ENCODE data around the gene FAM20B. TPM values are rescaled to one million over a fixed set of nuclear protein-coding genes. Genes with fewer than 3 reads are reported as not detected.

FAM20B gene
- total RNA-seq, 1 donor from 2014 or later = 69.9 TPM

DNA sequence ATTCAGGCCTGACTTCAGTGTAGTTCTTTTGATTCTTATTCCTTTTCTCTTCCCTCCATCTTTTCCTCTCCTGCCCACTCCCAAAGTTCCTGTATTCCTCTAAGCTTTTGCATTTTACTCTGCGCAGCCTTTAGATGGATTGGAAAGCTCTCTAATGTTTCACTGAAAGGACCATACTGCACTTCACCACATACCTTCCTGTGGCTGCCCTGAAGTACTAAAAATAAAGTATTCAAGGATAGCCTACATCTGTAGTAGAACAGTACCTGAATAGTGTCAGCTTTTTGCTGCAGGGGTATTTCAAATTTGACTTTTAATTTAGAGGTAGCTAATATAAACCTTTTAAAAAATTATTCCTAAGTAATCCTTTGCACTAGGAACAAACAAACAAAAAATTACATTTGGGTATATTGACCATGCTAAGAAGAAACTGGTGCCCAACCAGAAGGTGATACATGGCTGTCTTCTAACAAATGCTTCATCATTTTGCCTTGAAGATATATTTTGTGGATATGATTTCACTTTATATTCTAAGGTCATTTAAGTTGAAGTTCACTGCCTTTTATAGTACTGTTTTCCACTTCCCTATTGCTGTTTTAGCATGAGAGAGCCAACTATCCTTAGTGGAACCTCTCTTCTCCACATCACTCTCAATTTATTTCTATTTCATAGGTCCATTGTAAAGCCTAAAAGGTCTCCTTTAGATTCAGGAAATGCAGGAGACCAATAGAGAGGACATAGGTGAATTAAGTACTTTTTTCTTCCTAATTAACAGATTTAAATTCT is 22.8 kb downstream of the FAM20B start:
- no peak for DNase-seq (ENCODE audit: low spot score)

DNA sequence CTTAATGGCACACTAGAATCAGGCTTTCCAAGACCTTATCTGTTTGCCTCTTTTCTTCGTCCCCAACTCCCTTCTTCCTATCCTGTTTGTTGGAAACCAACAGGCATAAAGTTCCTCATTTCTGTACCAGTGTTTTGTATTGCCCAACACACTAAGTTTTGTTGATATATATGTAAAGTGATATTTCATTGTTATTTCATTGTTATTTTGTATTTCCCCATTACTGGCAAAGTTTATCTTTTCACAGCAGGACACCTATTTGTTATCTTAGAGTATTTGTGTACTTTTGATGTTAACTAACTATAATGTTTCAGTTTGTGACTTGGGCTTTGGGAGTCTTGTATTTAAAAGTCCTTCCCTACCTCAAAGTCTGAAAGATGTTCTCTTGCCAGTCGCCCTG is 27.1 kb downstream of the FAM20B start:
- DNase-seq (ENCODE audit: low spot score) = no peak

DNA sequence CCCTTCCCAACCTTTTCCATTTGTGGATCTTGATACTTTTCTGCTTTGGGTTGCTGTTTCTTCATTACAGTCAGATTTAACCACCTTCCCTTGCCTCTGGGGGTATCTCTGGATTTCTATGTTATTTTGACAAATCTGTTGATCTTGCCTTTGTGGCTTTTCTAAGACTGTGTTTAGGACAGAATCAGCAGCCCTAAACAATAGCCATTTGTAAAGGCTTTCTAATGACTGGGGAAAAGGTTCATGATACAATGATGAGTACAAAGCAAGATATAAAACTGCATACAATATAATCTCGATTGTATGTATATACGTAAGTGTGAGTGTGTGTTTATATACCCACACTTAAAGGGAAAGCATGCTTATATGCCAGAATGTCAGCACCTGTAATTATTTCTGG is 27.8 kb downstream of the FAM20B start:
- DNase-seq (ENCODE audit: low spot score) = no peak

DNA sequence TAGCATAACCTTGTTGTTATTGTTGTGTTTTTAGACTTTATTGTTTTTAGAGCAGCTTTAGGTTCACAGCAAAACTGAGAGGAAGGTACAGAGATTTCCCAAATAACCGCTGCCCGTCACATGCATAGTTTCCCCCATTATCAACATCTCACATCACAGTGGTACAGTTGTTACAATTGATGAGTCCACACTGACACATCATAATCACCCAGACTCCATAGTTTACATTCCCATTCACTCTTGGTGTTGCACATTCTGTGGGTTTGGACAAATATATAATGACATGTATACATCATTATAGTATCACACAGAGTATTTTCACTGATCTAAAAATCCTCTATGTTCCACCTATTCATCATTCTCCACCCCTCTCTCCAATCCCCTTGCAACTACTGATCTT is 30.2 kb downstream of the FAM20B start:
- DNase-seq (ENCODE audit: low spot score) = no peak

DNA sequence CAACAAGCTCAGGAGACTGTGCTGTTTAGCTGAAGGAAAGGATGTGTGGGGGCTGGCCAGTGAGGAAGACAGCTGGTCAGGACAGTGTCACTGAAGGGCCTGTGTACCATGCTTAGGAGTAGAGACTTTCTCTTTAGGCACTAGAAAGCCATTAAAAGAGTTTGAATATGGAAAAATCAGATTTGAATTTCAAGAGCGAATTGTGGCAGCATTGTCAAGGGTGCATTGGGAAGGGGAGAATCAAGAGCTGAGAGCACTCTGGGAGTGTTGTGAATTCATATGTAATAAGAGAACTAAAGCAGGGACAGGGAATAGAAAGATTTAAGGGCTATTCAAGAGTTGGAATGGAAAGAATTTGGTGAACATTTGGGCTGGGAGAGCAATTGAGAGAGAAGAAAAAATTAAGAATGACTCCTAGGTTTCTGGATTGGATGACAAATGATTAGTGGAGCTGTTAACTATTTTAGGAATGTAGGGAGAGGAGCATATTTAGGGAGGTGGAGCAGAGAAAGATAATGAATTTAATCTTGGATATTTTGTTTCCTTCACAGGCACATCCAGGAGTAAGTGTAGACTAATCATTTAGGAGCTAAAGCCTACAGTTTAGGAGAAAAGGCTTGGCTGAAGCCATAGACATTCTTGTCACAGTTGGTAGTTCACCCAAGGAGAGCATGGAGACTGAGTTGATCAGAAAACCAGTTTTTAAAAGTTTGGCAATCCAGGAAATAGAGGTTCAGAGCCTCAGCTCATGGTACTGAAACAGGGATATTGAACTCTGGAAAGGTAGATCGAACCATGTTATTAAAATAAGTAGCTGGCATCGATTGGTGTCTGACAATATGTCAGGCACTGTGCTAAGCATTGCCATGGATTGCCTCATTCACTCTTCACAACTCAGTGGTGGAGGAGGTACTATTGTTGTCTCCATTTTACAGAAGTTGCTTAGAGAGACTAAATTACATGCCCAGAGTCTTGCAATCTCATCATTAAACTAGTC is 33.1 kb downstream of the FAM20B start:
- DNase-seq (ENCODE audit: low spot score) = no peak

DNA sequence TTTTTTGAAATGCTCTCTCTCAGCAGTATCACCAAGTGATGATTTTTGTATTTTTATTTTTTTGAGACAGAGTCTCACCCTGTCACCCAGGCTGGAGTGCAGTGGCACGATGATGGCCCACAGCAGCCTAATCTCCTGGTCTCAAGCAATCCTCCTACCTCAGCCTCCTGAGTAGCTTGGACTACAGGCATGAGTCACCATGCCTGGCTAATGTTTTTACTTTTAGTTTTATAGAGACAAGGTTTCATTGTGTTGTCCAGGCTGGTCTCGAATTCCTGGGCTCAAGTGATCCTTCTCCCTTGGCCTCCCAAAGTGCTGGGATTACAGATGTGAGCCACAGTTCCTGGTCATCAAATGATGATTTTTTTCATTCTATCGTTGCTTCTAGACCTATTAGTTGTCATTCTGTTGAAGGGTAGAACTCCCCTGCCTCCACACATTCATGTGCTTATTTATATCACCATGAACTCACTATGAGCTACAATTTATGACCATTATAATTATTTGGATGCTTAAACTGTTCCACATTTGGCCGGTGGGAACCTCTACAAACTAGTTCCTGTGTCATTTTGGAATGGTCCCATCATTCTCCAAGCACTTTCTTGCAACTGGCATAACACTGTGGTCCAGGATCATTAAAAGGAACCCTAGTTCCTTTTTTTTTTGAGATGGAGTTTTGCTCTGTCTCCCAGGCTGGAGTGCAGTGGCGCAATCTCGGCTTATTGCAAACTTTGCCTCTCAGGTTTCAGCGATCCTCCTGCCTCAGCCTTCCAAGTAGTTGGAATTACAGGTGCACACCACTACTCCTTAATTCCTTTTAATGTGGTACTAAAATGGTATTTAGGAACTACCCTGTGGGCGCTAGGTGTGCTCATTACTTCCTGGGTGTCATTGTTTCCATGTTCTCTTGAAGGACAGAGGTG is 35.9 kb downstream of the FAM20B start:
- no peak for DNase-seq (ENCODE audit: low spot score)

DNA sequence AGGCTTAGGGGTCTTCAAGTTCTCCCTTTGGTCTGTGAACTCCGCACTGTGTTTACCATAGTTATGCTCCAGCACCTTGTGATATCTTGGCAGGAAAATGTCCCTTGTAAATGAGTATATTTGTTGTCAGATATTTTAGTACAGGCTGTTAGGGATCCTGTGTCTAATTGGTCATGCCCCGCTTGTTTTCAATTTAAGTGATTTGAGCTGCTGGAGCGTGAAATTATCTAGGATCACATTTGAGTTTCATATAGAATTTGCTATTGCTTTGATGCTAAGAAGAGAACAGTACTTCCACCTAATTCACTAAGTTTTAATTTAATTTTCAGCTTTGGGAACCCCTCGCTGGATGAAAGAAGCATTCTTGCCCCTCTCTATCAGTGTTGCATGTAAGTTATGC is 40.8 kb downstream of the FAM20B start:
- DNase-seq (ENCODE audit: low spot score) = no peak

DNA sequence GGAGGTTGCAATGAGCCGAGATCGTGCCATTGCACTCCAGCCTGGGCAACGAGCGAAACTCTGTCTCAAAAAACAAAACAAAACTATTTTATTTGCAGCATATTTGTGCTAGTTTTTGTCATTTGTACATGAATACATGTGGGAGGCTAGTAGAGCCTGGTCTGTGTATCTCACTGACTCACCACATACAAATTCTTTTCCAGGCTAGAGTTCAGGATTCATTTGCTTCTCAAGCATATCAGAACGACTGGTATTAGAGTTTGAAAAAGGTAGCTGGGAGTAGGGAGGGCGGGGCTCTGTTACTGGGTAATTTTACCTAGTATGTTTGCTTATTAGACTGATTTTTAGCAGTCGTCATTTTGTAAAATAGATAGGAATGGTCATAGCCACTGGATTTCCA is 51.7 kb downstream of the FAM20B start:
- no peak for DNase-seq (ENCODE audit: low spot score)

DNA sequence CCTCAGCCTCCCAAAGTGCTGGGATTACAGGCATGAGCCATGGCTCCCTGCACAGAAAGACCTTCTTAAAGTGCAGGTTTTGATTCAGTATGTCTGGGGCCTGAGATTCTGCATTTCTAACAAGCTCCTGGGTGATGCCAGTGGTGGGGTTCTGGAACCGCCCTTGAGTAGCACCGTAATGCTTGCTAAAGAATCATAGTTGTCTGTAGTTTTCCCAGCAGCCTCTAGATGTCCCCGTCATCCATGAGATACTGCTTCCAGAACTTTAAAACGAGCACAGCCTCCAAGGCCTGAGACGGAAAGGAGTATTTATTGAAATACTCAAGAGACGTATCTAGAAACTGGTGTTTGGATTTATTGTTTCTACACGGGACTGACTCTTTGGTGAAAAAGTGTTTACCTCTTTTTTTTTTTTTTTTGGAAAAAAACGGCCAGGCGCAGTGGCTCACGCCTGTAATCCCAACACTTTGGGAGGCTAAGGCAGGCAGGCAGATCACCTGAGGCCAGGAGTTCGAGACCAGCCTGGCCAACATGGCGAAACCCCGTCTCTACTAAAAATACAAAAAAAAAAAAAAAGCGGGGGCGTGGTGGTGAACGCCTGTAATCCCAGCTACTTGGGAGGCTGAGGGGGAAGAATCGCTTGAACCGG is 53.5 kb downstream of the FAM20B start:
- DNase-seq (ENCODE audit: low spot score) = peak; percentile 68

DNA sequence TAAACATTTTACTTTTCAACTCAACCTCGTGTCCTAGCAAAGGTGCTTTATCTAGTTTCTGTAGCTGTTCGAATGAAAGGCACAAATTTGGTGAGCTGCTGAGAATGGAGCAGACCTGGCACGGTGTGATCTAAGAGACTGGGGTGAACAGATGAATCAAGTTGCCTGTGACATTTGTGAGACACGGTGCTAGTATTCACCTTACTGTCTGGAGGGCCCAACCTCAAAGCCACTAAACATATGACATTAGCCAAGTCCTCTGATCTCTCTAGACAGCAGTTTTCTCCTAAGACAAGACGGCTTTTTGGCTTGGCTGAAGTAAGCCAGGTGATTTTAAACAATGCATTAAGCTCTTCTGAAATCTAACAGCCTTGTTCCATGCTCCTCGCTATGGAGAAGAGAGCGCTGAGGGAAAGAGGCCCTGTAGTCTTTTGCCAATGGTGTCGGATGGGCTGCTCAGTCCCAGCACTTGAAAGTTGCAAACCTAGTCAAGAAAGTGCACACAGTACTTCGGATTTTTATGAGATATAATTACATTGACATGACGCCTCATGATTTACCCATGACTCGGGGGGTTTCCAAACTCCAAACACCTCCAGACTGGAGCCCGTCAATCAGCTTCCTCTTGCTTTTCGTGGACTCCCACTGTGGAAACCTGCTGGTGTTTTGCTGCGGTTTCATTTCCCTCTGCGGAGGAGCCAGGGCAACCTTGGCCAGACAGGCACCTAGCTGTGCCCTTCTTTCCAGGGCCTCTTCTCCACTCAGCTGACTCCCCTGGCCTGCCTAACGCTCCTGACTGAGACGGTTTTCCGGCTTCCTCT is 55.4 kb downstream of the FAM20B start:
- DNase-seq (ENCODE audit: low spot score) = no peak

DNA sequence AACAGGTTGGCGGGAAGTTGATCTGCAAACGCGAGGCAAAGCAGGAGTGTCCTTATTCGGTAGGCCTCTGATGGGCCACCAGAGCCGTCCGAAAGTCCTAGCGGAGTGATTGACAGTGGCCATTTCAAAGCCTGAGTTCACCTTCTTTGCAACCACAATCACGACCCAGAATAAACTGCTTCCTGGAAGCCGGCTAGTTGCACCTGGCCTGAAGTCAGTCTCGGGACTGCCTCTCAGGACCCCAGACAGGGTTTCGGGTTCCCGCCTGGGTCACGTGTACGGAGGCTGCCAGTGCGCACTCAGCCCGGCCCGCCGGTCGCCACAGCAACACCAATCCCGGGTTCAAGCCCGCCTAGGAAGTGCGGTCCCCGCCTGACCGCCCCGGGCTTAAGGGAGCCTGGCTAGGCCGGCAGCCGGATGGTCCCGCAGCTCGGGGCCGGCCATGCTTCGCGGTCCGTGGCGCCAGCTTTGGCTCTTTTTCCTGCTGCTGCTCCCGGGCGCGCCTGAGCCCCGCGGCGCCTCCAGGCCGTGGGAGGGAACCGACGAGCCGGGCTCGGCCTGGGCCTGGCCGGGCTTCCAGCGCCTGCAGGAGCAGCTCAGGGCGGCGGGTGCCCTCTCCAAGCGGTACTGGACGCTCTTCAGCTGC is 56.1 kb downstream of the FAM20B start, which contains the start of gene TOR3A:
TOR3A (plus strand) TSS at position 384 of the 646 bp plus-strand sequence; CDS start at position 443, 59 bp downstream.
- DNase-seq (ENCODE audit: low spot score) = peak; percentile 95

DNA sequence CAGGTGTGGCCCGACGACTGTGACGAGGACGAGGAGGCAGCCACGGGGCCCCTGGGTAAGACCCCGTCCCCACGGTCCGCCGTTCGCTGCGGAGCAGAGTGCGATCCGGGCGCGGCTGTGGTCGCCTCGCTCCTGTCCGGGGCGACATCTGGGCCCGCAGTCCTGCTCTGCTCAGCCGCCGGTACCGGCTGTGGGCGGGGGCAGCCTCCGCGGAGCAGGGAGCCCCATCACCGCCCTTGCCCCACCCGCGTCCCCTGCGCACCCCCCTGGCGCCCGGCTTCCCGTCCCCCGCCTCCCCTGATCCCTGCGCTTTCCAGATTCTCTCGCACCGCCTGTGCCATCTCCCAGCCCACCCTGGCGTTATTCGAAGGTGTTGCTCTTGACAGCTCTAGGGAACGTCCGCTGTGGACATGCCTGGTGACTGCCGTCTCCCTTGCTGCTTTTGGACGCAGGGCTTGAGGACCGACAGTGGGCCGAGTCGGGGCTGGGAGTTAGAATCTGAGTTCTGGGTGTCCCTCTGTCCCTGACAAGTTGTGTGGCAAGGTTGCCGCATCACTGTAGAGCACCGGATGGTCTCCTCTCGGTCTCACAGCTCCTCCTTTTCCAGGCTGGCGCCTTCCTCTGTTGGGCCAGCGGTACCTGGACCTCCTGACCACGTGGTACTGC is 56.8 kb downstream of the FAM20B start:
- DNase-seq (ENCODE audit: low spot score) = no peak

DNA sequence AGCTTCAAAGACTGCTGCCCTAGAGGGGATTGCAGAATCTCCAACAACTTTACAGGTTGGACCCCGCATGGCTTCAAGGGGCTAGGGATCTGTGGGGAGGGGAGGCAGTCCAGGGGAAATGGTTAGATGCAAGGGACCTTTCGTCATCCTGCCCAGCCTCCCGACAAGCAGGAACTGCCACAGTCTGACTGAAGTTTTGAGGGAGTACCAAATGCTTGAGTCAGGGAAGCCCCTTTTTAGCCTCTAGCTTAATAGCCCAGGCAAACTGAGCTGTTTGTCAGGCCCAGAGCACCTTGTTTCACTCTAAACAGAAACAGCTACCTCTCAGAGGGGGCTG is 57.3 kb downstream of the FAM20B start:
- no peak for DNase-seq (ENCODE audit: low spot score)

DNA sequence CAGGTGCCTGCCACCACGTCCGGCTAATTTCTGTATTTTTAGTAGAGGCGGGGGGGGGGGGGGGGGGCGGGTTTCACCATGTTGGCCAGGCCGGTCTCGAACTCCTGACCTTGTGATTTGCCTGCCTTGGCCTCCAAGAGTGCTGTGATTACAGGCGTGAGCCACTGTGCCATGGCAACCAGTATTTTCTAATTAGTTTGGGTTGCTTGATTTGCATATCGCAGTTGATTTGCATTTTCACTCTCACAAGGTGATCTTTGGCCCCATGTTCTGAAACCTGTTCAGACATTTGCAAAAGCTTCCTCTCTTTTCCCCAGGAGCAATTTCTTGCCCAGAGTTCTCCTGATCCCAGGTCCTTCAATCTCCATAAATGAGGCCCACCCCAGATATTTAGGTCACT is 57.8 kb downstream of the FAM20B start:
- no peak for DNase-seq (ENCODE audit: low spot score)

DNA sequence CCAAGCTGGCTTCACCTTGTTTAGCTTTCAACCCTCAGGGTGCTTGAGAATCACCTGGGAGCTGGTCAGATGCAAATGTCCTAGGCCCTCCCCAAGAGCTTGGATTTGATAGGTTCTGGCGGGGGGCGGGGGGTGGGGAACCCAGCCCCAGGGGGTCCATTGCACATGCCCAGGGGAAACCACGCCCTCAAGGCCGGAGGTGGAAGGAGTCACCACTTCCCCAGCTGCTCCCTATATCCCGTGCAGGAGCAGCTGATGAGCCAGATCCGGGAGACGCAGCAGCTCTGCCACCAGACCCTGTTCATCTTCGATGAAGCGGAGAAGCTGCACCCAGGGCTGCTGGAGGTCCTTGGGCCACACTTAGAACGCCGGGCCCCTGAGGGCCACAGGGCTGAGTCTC is 62.0 kb downstream of the FAM20B start:
- no peak for DNase-seq (ENCODE audit: low spot score)

DNA sequence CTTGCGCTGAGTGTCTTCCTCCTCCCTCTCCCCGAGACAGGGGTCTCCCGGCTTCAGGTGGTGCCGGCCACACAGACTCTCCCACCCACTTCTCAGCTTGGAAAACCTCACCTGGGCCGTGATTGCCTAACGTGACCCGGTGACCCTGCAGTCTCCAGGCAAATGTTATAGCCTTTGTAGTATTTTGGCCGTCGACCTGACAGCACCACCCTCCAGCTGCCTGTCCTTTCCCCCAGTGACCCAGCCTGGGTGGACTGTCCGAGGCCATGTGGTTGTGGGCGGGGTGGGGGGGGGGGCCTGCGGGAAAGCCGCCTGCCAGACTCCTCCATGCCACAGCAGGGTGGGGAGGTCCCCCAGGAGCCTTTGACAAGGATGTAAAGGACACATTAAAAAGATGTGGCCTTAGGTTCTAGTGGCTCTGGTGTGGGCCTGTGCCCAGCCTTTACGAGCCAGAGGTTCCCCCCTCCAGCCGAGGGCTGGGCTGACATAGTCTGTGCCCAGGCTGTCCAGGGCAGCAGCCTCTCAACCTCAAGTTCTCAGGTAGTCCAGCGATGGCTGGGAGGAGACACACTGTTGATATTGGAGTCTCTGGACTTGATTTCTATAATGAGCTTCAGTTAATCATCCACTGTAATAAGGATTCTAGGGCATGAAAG is 64.3 kb downstream of the FAM20B start:
- no peak for DNase-seq (ENCODE audit: low spot score)

DNA sequence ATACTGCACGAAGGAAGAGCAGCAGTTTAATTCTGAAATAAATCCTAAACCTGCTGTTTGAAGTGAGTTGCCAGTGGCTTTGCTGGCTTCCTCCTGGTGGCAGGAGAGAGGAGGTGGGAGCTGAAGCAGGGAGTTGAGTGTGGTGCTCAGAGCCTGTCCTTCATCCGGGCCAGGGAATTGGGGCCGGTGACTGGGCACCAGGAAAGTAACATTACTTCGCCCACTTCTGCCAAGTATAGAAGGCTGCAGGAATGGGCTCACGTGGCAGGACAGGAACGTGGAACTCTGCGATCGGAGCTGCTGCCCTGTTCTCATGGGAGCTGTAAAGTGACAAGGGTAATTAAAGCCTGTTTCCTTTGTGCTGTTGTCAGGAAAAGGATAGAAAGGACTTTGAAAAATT is 64.8 kb downstream of the FAM20B start:
- no peak for DNase-seq (ENCODE audit: low spot score)

DNA sequence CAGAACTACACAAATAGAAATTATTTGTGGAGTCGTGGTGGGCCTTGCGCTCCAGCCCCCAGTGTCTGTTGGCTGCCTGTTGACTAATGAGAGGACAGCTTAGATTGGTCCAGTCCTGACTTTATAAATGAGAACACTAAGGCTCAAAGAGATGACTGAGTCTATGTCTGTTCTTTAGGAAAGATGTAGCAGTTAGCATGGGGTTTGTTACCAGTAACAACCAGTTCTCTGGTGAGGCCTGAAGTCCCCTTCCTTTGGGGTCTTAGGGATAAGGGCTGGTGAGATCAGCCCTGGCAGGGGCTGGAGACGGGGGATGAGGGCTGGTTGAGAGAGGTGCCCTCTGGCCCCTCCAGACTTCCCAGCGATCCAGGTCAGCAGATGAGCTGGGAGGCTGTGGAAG is 65.2 kb downstream of the FAM20B start:
- no peak for DNase-seq (ENCODE audit: low spot score)

DNA sequence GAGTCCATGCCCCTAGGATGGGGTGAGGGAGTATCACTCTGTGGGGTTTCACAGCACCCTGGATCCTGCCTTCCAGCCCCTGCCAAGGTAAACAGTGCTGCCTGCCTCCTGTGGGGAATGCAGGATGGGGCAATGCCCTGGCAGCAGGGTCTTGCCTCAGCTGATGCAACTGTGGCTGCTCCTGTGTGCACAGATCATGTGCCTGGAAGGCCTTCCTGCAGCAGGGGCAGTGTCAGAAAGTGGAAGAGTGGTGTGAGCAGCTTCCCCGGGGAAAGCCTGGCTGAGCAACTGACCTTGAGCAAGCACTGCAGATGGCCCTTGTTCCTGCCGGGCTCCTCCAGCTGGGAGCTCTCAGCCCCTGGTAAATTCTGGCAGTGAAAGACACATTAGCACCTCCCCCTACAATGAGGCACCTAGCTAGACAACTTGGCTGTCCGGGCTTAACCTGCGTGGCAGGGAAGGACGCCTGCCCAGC is 66.0 kb downstream of the FAM20B start:
- DNase-seq (ENCODE audit: low spot score) = no peak

All from mucosa of gallbladder (tissue), 1 donor.